ENCODE measurements around the gene CHST1. TPM values are rescaled to one million over a fixed set of nuclear protein-coding genes. Genes with fewer than 3 reads are reported as not detected.
A peak's percentile ranks its signal among the peaks of the same experiment; 100 is the strongest.

The CHST1 gene
- total RNA-seq, 1 donor from 2014 or later, result not detected

GRCh38 chr11:45657496-45658260 is 7.7 kb downstream of the CHST1 start:
- no peaks in the 10 kb centered on the region for H3K79me2 ChIP-seq (ENCODE audit: low read depth)
- DNase-seq (ENCODE audit: low spot score), result no peak
- H3K27ac ChIP-seq, result no peak overlapping the region
- Mint-ChIP-seq H3K4me1 (peaks cover 71% of the 10 kb centered on the region), H3K27me3 (ENCODE audit: insufficient read depth, low read depth) (peaks cover 3% of the 10 kb centered on the region), H3K4me3 (no peak overlapping the region), H3K27ac (peak overlapping the region; percentile 72), H3K36me3 (no peaks in the 10 kb centered on the region), H3K9me3 (no peaks in the 10 kb centered on the region)
- H3K9me3 ChIP-seq (ENCODE audit: low read depth), result no peaks in the 10 kb centered on the region
- no peak overlapping the region for H2AFZ ChIP-seq (replicated peaks)
- no peaks in the 10 kb centered on the region for H3K36me3 ChIP-seq
- H3K27me3 ChIP-seq, result peaks cover 32% of the 10 kb centered on the region
- no peak for TF ChIP-seq EZH2phosphoT487 (IDR thresholded peaks at IDR 0.05)
- TF ChIP-seq EZH2 (IDR thresholded peaks at IDR 0.05), result no peak
- TF ChIP-seq CTCF (IDR thresholded peaks at IDR 0.05), result no peak
- no peaks in the 10 kb centered on the region for H4K20me1 ChIP-seq (ENCODE audit: low read depth)
- peaks cover 6% of the 10 kb centered on the region for H3F3A ChIP-seq (ENCODE audit: low read depth)
- H3K4me3 ChIP-seq, result no peak overlapping the region
- H3K9ac ChIP-seq, result no peak overlapping the region
- H3K4me1 ChIP-seq, result peaks cover 33% of the 10 kb centered on the region
- H3K4me2 ChIP-seq, result no peak overlapping the region

DNA sequence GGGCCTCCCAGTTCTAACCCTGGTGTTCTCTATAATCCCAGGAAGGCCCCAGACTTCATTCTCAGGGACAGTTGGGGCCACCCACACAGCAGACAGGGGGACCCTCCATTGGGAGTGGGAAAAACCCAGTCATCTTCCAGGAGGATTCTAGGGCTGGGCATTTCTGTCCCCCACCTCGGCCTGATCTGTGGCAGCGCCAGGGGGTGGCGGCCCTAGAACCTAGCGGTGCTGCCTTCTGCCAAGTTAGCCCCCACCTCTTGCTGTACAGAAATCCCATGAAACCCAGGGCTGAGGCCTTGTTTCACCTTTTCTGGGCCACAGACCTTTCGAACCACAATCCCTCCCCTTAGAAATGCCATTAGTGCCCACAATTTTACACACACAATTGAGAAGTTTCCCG is 9.6 kb downstream of the CHST1 start:
- Mint-ChIP-seq H3K4me3 (no peak overlapping the region), H3K4me1 (peaks cover 66% of the 10 kb centered on the region), H3K9me3 (no peaks in the 10 kb centered on the region), H3K27me3 (ENCODE audit: insufficient read depth, low read depth) (peaks cover 8% of the 10 kb centered on the region), H3K36me3 (no peaks in the 10 kb centered on the region), H3K27ac (peak overlapping the region; percentile 29)
- no peaks in the 10 kb centered on the region for H4K20me1 ChIP-seq (ENCODE audit: low read depth)
- DNase-seq (ENCODE audit: low spot score), result no peak
- H3K4me2 ChIP-seq, result no peak overlapping the region
- no peaks in the 10 kb centered on the region for H3K36me3 ChIP-seq
- no peaks in the 10 kb centered on the region for H3F3A ChIP-seq (ENCODE audit: low read depth)
- H3K4me3 ChIP-seq, result no peak overlapping the region
- no peak overlapping the region for H3K9ac ChIP-seq
- peaks cover 14% of the 10 kb centered on the region for H3K27me3 ChIP-seq
- H2AFZ ChIP-seq (replicated peaks), result no peak overlapping the region
- TF ChIP-seq CTCF (IDR thresholded peaks at IDR 0.05) (no peak), EZH2phosphoT487 (IDR thresholded peaks at IDR 0.05) (no peak), EZH2 (IDR thresholded peaks at IDR 0.05) (no peak)
- H3K79me2 ChIP-seq (ENCODE audit: low read depth), result no peaks in the 10 kb centered on the region
- H3K27ac ChIP-seq, result no peak overlapping the region
- H3K9me3 ChIP-seq (ENCODE audit: low read depth), result no peaks in the 10 kb centered on the region
- peaks cover 22% of the 10 kb centered on the region for H3K4me1 ChIP-seq

- no peak overlapping the region for H3K4me3 ChIP-seq
- no peaks in the 10 kb centered on the region for H3K36me3 Mint-ChIP-seq
- no peak overlapping the region for H3K9ac ChIP-seq
- no peaks in the 10 kb centered on the region for H3K36me3 ChIP-seq
- H3K27ac Mint-ChIP-seq, result peak overlapping the region; percentile 69
- peak; percentile 91 for DNase-seq (ENCODE audit: low spot score)
- no peak overlapping the region for H3K4me2 ChIP-seq
- no peaks in the 10 kb centered on the region for H3K9me3 Mint-ChIP-seq
- H3F3A ChIP-seq (ENCODE audit: low read depth), result no peaks in the 10 kb centered on the region
- TF ChIP-seq CTCF (IDR thresholded peaks at IDR 0.05) (peak; percentile 91), EZH2 (IDR thresholded peaks at IDR 0.05) (no peak)
- peaks cover 61% of the 10 kb centered on the region for H3K4me1 Mint-ChIP-seq
- H3K9me3 ChIP-seq (ENCODE audit: low read depth), result no peaks in the 10 kb centered on the region
- H3K27me3 ChIP-seq, result peaks cover 13% of the 10 kb centered on the region
- peaks cover 17% of the 10 kb centered on the region for H3K4me1 ChIP-seq
- H3K27ac ChIP-seq, result no peak overlapping the region
- H2AFZ ChIP-seq (replicated peaks), result no peak overlapping the region
- peaks cover 8% of the 10 kb centered on the region for H3K27me3 Mint-ChIP-seq (ENCODE audit: insufficient read depth, low read depth)
- H3K4me3 Mint-ChIP-seq, result no peak overlapping the region
- no peaks in the 10 kb centered on the region for H4K20me1 ChIP-seq (ENCODE audit: low read depth)
- H3K79me2 ChIP-seq (ENCODE audit: low read depth), result no peaks in the 10 kb centered on the region
Observed at GRCh38 chr11:45655347-45655756, 10.1 kb downstream of the CHST1 start.
